Muscle of back (tissue), 11 donors: Measurements from ENCODE around the gene SMAD9. TPM values are rescaled to one million over a fixed set of nuclear protein-coding genes. Genes with fewer than 3 reads are reported as not detected.
"Not testable (repeated sequence)": the region's sequence is repeated elsewhere in the genome, so short reads cannot be mapped to it uniquely, and the experiment has no call there.

ENCODE experiments used
- DNase-seq, 3 donors: peaks; one replicate each; pipeline versions ENCODE4 v3.0.0 to v3.0.0-alpha.2; 2013
- polyA plus RNA-seq, 10 donors: library from polyadenylated mRNA; unstranded; fragments of 120-200 nt; gene quantifications; one replicate each; pipeline ENCODE4 v1.2.1, GENCODE V29; 2013; ENCODE audit not compliant: insufficient read length in 10 of 10

Gene SMAD9
- polyA plus RNA-seq, 10 donors = 10.0 to 22.4 (median 14.9) TPM

- DNase-seq = no peak
Measured at GRCh38 chr13:36913463-36913862, 6.6 kb downstream of the SMAD9 start.

- no peak for DNase-seq
Measured at GRCh38 chr13:36912973-36913372, 7.1 kb downstream of the SMAD9 start.

GRCh38 chr13:36912369-36912768 lies 7.7 kb downstream of the SMAD9 start:
- DNase-seq = no peak

GRCh38 chr13:36910545-36910944 lies 9.5 kb downstream of the SMAD9 start:
- DNase-seq = no peak

GRCh38 chr13:36907821-36908220 lies 12.2 kb downstream of the SMAD9 start:
- DNase-seq = no peak

GRCh38 chr13:36907266-36907665 lies 12.8 kb downstream of the SMAD9 start:
- DNase-seq = no peak

- no peak for DNase-seq
Measured at GRCh38 chr13:36905944-36906343, 14.1 kb downstream of the SMAD9 start.

GRCh38 chr13:36903925-36904595 lies 16.0 kb downstream of the SMAD9 start:
- no peak for DNase-seq

- DNase-seq = no peak
Measured at GRCh38 chr13:36897054-36897616, 22.9 kb downstream of the SMAD9 start.

- no peak for DNase-seq
Measured at GRCh38 chr13:36891752-36892151, 28.3 kb downstream of the SMAD9 start.

- DNase-seq = no peak
Measured at GRCh38 chr13:36888645-36889044, 31.4 kb downstream of the SMAD9 start.

GRCh38 chr13:36887758-36888521 lies 32.1 kb downstream of the SMAD9 start:
- no peak for DNase-seq

GRCh38 chr13:36885901-36886300 lies 34.1 kb downstream of the SMAD9 start:
- DNase-seq = no peak

- no peak for DNase-seq
Measured at GRCh38 chr13:36884235-36884634, 35.8 kb downstream of the SMAD9 start.

- DNase-seq = no peak
Measured at GRCh38 chr13:36883824-36884223, 36.2 kb downstream of the SMAD9 start.

GRCh38 chr13:36883392-36883791 lies 36.6 kb downstream of the SMAD9 start:
- DNase-seq = not testable (repeated sequence)

- DNase-seq = no peak
Measured at GRCh38 chr13:36882829-36883390, 37.1 kb downstream of the SMAD9 start.

GRCh38 chr13:36880961-36881360 lies 39.1 kb downstream of the SMAD9 start:
- DNase-seq = no peak

GRCh38 chr13:36879218-36879938 lies 40.7 kb downstream of the SMAD9 start:
- no peak for DNase-seq

- DNase-seq = no peak
Measured at GRCh38 chr13:36875961-36876360, 44.1 kb downstream of the SMAD9 start.

GRCh38 chr13:36875431-36875830 lies 44.6 kb downstream of the SMAD9 start:
- no peak for DNase-seq

- DNase-seq = no peak
Measured at GRCh38 chr13:36872621-36873020, 47.4 kb downstream of the SMAD9 start.
